ENCODE measurements around the gene TMEM141.

DNA sequence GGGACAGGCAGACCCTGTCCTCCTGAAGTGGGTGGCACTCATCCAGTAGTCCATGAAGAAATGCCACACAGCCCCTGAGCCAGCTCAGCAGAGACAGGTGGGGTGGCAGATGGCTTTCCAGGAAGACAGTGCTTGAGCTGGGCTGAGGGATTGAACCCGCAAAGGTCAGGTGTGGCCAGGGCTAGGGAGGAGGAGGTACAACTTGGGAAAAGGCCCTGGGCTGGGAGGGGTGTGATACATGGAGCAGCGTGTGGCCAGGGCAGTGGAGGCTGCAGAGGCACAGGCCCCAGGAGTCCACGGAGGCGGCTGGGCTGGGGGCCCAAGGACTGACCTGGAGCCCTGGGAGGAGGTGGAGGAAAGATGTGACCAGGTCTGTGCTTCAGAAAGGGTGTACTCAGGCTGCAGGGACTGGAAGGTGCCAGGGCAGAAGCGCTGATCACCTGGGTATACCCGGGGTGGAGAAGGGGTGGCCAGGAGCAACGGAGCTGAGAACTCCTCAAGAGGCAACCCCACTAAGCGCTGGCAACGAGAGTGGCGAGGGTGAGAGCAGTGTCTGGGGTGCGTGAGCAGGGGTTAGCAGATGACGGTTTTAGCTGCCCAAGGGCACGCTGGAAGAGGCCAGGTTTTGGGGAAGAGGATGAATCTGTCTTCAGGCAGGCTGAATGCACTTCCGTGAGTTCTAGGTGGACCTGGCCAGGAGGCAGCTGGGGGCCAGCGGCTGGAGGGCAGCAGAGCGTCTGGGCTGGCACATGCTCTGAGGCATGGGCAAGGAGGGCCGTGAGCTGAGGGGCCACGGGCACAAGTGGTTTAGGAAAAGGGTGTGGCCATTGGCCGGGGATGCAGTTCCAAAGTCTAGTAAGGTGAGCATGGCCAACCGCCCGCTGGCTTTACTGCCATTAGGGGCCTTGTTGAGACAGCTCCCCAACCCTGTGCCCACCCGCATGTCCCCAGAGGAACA, 12.7 kb downstream of the TMEM141 start:
- TF ChIP-seq, protein P1, sequence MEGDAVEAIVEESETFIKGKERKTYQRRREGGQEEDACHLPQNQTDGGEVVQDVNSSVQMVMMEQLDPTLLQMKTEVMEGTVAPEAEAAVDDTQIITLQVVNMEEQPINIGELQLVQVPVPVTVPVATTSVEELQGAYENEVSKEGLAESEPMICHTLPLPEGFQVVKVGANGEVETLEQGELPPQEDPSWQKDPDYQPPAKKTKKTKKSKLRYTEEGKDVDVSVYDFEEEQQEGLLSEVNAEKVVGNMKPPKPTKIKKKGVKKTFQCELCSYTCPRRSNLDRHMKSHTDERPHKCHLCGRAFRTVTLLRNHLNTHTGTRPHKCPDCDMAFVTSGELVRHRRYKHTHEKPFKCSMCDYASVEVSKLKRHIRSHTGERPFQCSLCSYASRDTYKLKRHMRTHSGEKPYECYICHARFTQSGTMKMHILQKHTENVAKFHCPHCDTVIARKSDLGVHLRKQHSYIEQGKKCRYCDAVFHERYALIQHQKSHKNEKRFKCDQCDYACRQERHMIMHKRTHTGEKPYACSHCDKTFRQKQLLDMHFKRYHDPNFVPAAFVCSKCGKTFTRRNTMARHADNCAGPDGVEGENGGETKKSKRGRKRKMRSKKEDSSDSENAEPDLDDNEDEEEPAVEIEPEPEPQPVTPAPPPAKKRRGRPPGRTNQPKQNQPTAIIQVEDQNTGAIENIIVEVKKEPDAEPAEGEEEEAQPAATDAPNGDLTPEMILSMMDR (conservative IDR thresholded peaks at IDR 0.05; ENCODE audit: low read length) = no peak
- TF ChIP-seq EZH2phosphoT487 (IDR thresholded peaks at IDR 0.05; ENCODE audit: borderline replicate concordance, low read depth, low read length) = no peak
